Subcutaneous adipose tissue (tissue), 4 donors: ENCODE measurements around the gene SEC14L5. TPM values are rescaled to one million over a fixed set of nuclear protein-coding genes. Genes with fewer than 3 reads are reported as not detected.

Experiments used
- CTCF ChIP-seq: fragments of 450-650 bp; IDR thresholded peaks from one replicate; pipeline ENCODE4 v1.5.1; 2016; ENCODE audit warnings: low read depth, mild to moderate bottlenecking, control low read depth, antibody characterized with exemption, moderate library complexity
- total RNA-seq, 4 donors: library from RNA; depleted of rRNA; stranded (reverse); fragments of >200 nt; gene quantifications; one replicate each; pipeline ENCODE4 v1.1.0, GENCODE V29; 2016

Gene SEC14L5
- under 1 TPM; 0.33 to 0.68 (median 0.61) TPM for total RNA-seq

GRCh38 chr16:4957720-4958509 is at the start of gene SEC14L5:
SEC14L5 (plus strand) TSS chr16:4958330; CDS start chr16:4959324, 994 bp downstream.
- TF ChIP-seq CTCF = no peak

- no peak for TF ChIP-seq CTCF
These were observed 49.2 kb upstream of the SEC14L5 start for GRCh38 chr16:4908854-4909401.

DNA sequence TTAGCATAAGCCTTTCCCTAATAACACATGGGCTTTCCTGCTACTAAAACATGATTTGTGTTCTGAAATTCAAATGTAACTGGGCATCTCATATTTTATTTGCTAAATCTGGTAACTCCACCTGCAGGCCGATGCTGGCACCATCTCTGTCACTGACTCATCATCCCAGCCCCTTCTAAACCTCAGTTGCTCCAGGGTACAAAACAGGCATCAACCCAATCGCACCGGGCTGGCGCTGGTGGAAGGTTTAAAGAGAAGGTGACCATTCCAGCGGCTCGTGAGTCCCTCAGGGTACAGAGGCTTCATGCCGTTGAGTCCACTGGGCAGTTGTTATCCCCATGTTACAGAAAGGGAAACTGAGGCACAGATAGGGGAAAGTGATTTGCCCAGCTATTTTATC is 48.3 kb upstream of the SEC14L5 start:
- TF ChIP-seq CTCF = no peak

DNA sequence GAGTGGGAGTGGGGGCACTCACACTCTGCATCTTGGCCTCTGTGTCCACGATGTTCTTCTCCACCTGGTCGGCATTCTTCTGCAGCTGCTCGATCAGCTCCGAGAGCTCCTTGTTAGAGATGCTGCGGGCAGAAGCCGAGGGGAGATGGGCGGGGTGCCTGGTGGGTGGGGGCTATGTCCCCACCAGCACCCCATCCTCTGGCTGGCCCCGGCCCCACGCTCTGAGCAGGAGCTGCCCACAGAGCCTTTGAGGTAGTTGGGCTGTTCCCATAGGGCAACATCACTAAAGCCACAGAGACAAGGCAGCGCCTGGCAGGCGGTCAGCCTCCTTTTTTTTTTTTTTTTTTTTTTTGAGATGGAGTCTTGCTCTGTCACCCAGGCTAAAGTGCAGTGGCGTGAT is 47.3 kb upstream of the SEC14L5 start:
- no peak for TF ChIP-seq CTCF

- no peak for TF ChIP-seq CTCF
These were observed 46.2 kb upstream of the SEC14L5 start for GRCh38 chr16:4911970-4912386.

GRCh38 chr16:4913130-4913773 is 44.9 kb upstream of the SEC14L5 start:
- TF ChIP-seq CTCF = no peak
